Small intestine (tissue), 7 donors: Measurements from ENCODE around the gene PREP. TPM values are rescaled to one million over a fixed set of nuclear protein-coding genes. Genes with fewer than 3 reads are reported as not detected.
"Not testable (repeated sequence)": the region's sequence is repeated elsewhere in the genome, so short reads cannot be mapped to it uniquely, and the experiment has no call there.

Experiments
- DNase-seq, 2 donors: peaks; one replicate each; pipeline versions ENCODE4 v3.0.0 to v3.0.0-alpha.2; 2013
- FAIRE-seq: peaks from 2 replicates; lab custom pipeline; 2012; peaks lifted over from hg19 to GRCh38; lab: Jason Lieb, UNC
- H3K27ac ChIP-seq, 3 donors: one replicate each; pipeline ENCODE4 v1.5.1; 2013; ENCODE audit warnings: low read length in 2 of 3, mild to moderate bottlenecking in 2 of 3, control low read depth in 1 of 3, inconsistent platforms in 1 of 3, low read depth in 1 of 3, moderate library complexity in 1 of 3
- H3K27me3 ChIP-seq, 3 donors: one replicate each; pipeline ENCODE4 v1.6.1; 2013; ENCODE audit warnings: low read length in 3 of 3, inconsistent platforms in 1 of 3; ENCODE audit not compliant: control insufficient read depth in 3 of 3, insufficient read depth in 3 of 3
- H3K36me3 ChIP-seq, 3 donors: one replicate each; pipeline ENCODE4 v1.6.1; 2013; ENCODE audit warnings: low read length in 3 of 3, inconsistent platforms in 1 of 3, low read depth in 1 of 3, mild to moderate bottlenecking in 1 of 3, moderate library complexity in 1 of 3; ENCODE audit not compliant: control insufficient read depth in 3 of 3, insufficient read depth in 2 of 3
- H3K4me1 ChIP-seq, 3 donors: one replicate each; pipeline ENCODE4 v1.6.1; 2013; ENCODE audit warnings: low read length in 2 of 3, inconsistent platforms in 1 of 3, low read depth in 1 of 3, mild to moderate bottlenecking in 1 of 3, moderate library complexity in 1 of 3; ENCODE audit not compliant: control insufficient read depth in 3 of 3, insufficient read depth in 2 of 3
- H3K4me3 ChIP-seq, 3 donors: one replicate each; pipeline ENCODE4 v1.5.1; 2013; ENCODE audit warnings: low read length in 3 of 3, control low read depth in 1 of 3, inconsistent platforms in 1 of 3, low read depth in 1 of 3, mild to moderate bottlenecking in 1 of 3, moderate library complexity in 1 of 3
- H3K9me3 ChIP-seq, 2 donors: one replicate each; pipeline ENCODE4 v1.6.1; 2013; ENCODE audit warnings: low read depth in 1 of 2, low read length in 1 of 2; ENCODE audit not compliant: control insufficient read depth in 2 of 2, insufficient read depth in 1 of 2
- WGBS, 3 donors: extraction: QIAGEN DNeasy Blood & Tissue Kit; methylation state at CpG; one replicate each; pipeline ENCODE4 v1.1.7; 2013; 5-methylcytosine and 5-hydroxymethylcytosine counted together
- polyA plus RNA-seq, 4 donors: library from polyadenylated mRNA; stranded (reverse) in 3 of 4; unstranded in 1 of 4; fragments of 200-250 nt in 3 of 4; fragments of 120-200 nt in 1 of 4; gene quantifications; one replicate each; pipeline versions ENCODE4 v1.2.1 to v1.2.3, GENCODE V29; 2013
- donor health status: healthy with polysubstance abuse.
- donor health status: control.
- donor health status: control.
- donor health status: Bipolar disorder and iron deficiency.
- donor health status: healthy.

PREP gene
- polyA plus RNA-seq, 4 donors: 26.5 to 48.8 (median 42.3) TPM

DNA sequence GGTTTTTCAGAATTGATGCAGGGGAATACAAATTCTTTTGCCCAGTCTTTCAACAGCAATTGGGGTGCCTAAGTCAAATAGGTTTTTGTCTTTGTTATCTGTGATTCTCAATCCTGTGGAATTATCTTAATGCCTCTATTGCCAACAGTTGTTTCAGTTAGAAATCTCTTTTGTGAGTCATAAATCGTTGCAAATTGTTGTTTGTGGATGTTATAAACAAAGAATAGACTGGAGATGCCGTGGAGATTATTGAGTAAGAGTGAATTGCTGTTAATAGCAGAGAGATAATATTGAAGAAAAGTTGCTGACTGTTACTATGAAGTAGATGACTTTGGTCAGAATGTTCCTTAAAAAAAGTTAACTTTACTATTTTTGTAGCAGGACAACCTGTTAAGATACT, 159.4 kb downstream of the PREP start:
- FAIRE-seq: no peak
- WGBS, 3 donors: 9 to 21% (median 13%) methylated on average over 2 of the region's 2 CpGs

DNA sequence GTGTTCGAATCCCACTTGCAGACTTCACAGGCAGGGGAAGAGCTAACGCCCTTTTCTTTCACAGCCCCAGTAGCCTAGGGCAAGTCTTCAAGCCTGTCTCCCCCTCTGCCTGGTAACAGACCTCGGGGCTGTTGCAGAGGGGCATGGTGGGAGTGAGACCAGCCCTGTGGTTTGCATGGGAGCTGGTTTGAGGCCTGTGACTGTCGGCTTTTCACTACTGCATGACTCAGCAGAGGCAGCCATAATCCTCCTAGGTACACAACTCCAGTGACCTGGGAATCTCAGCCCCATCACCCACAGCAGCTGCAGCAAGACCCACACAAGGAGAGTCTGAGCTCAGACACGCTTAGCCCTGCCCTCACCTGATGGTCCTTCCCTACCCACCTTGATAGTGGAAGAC, 167.7 kb downstream of the PREP start:
- H3K4me1 ChIP-seq: no peaks in the 10 kb centered on the region
- H3K9me3 ChIP-seq: peaks cover 0 to 9% of the 10 kb centered on the region in 2 donors
- H3K27ac ChIP-seq: no peak overlapping the region
- no peak overlapping the region for H3K4me3 ChIP-seq
- DNase-seq (no peak), FAIRE-seq (no peak)
- no peaks in the 10 kb centered on the region for H3K36me3 ChIP-seq
- peaks cover 0 to 5% (median 0%) of the 10 kb centered on the region in 3 donors for H3K27me3 ChIP-seq
- 74 to 88% (median 82%) methylated on average over 5 of the region's 5 CpGs for WGBS, 3 donors

More for the DNA sequence above, 159.4 kb downstream of the PREP start:
- H3K4me3 ChIP-seq: no peak overlapping the region
- H3K36me3 ChIP-seq: no peaks in the 10 kb centered on the region
- no peak for DNase-seq
- H3K27ac ChIP-seq: no peak overlapping the region
- H3K27me3 ChIP-seq: no peaks in the 10 kb centered on the region
- H3K4me1 ChIP-seq: no peaks in the 10 kb centered on the region
- no peaks in the 10 kb centered on the region for H3K9me3 ChIP-seq

DNA sequence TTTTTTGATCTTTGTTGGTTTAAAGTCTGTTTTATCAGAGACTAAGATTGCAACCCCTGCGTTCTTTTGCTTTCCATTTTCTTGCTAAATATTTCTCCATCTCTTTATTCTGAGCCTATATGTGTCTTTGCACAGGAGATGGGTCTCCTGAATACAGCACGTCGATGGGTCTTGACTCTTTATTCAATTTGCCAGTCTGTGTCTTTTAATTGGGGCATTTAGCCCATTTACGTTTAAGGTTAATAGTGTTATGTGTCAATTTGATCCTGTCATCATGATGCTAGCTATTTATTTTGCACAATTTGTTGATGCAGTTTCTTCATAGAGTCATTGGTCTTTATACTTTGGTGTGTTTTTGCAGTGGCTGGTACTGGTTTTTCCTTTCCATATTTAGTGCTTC, 171.1 kb downstream of the PREP start:
- not testable (repeated sequence) for H3K4me1 ChIP-seq, H3K4me3 ChIP-seq, FAIRE-seq, DNase-seq, H3K36me3 ChIP-seq, H3K27me3 ChIP-seq, H3K27ac ChIP-seq, H3K9me3 ChIP-seq
- 92 to 93% (median 93%) methylated on average over 4 of the region's 4 CpGs for WGBS, 3 donors

Other genes with a start within 250 kb of the PREP start
- gene POPDC3, start 223.1 kb downstream of the PREP start, polyA plus RNA-seq: under 1 TPM in 3 of 4 donors, not detected in 1; 0.21 to 0.54 (median 0.24) TPM